GM10248 (cell line): ENCODE measurements around the gene NEGR1.

Source experiments
- CTCF ChIA-PET: fragments of 300-600 bp; sonication (Branson Sonifier 250); formaldehyde crosslinking; extraction: SDS; loops from one replicate; lab custom pipeline; 2021; ENCODE audit warnings: antibody characterized with exemption; lab: Yijun Ruan, JAX
- POLR2A ChIA-PET: fragments of 350-650 bp; sonication (Branson Sonifier 250); formaldehyde crosslinking; extraction: SDS; loops from one replicate; lab custom pipeline; 2020; ENCODE audit warnings: antibody characterized with exemption; lab: Yijun Ruan, JAX
- DNase-seq: peaks from one replicate; pipeline ENCODE4 v3.0.0; 2012; ENCODE audit errors: extremely low spot score
- TF ChIP-seq, protein P1 (sequence below): IDR thresholded peaks from 2 replicates; pipeline ENCODE4 v1.5.1; 2012; ENCODE audit warnings: mild to moderate bottlenecking, low read depth; ENCODE audit errors: extremely low read depth, missing control alignments, control extremely low read depth

The NEGR1 gene

DNA sequence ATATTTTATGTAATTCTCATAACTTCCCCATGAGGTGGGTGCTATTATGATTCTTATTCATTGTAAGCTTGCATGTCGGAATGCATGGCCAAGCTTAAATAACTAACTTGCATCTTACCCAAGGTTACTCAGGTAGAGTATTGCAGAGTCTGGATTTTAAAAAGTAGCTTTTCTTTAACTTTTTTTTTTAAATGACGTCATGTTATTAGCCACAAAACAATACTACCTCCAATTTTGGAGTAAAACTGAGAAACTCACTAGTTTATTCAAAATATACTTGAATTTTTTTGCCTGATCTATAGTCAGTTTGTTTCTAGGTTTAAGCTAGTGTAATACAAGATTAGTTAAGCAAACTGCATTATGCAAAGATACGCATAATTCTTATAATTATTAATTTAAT lies 57.8 kb downstream of the NEGR1 start:
- TF ChIP-seq, protein P1, sequence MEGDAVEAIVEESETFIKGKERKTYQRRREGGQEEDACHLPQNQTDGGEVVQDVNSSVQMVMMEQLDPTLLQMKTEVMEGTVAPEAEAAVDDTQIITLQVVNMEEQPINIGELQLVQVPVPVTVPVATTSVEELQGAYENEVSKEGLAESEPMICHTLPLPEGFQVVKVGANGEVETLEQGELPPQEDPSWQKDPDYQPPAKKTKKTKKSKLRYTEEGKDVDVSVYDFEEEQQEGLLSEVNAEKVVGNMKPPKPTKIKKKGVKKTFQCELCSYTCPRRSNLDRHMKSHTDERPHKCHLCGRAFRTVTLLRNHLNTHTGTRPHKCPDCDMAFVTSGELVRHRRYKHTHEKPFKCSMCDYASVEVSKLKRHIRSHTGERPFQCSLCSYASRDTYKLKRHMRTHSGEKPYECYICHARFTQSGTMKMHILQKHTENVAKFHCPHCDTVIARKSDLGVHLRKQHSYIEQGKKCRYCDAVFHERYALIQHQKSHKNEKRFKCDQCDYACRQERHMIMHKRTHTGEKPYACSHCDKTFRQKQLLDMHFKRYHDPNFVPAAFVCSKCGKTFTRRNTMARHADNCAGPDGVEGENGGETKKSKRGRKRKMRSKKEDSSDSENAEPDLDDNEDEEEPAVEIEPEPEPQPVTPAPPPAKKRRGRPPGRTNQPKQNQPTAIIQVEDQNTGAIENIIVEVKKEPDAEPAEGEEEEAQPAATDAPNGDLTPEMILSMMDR = no peak
- CTCF ChIA-PET = interaction anchor here (1.0 kb wide), 1 partner anchor 9 kb away, joined by 4 read pairs; no protein-coding TSS in a partner anchor
- DNase-seq = no peak
- POLR2A ChIA-PET = no interaction called here

DNA sequence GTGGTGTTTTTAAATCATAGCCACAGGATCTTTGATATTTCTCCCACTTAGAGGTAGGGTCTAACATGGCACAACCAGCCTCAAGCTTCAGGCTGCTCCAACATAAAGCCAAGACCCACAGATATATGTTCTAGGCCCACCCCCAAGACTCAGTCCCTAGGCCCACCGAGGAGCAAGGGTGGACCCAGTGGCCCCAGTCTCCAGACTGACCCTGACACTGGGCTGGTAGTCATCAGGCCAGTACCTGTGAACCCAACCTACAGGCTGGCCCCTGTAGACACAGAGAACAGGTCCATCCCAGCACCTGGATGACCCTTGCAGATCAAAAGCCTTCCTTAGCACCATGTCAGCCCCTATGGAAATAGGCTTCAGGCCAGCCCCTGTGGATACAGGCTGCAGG lies 60.5 kb downstream of the NEGR1 start:
- DNase-seq = no peak
- ChIA-PET POLR2A (no interaction called here), CTCF (no interaction called here)
- TF ChIP-seq, protein P1 = no peak

DNA sequence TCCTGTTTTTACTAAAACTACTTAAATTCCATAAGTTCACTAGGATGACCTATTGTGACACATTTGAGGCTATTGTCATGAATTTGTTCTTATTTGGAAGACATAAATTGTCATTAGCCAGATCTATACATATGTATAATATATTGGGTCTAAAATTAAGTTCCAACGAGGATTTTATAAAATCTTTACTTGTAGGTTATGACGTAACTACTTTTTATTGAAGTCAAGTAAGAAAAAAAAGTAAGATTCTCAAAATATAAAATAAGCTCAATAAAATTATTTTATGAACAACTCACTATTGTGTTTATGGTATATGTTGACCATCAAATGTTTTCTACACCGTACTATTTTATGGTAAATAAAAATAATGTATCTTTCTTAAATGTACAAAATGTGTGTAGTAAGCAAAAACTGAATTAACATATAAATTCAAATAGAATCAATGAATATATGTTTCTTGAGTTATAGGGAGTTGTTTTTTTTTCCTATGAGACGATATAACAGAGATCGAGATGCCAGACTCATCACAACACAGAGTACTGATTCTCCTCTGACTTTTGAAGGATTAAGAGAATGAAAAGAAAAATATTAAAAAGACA lies 64.1 kb downstream of the NEGR1 start:
- CTCF ChIA-PET = no interaction called here
- TF ChIP-seq, protein P1 = no peak
- DNase-seq = no peak
- POLR2A ChIA-PET = no interaction called here

DNA sequence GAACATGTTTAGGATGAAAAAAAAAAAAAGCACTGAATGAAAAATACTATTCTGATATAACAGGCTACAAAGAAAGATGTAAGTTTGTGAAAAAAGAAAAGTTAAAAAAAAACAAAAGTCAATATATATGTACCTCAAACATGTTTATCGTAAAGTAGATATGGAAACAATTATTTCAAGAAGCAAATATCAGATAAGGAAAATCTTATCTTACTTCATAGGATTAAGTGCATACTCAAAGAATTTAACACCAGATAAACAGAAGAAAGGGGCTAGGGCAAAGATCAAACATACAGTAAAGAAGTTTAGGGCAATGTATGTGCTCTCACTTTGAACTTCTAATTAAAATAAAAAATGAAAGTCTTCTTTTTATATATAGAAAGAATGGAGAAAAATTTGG lies 75.3 kb downstream of the NEGR1 start:
- CTCF ChIA-PET = no interaction called here
- no peak for DNase-seq
- TF ChIP-seq, protein P1 = no peak
- POLR2A ChIA-PET = no interaction called here

DNA sequence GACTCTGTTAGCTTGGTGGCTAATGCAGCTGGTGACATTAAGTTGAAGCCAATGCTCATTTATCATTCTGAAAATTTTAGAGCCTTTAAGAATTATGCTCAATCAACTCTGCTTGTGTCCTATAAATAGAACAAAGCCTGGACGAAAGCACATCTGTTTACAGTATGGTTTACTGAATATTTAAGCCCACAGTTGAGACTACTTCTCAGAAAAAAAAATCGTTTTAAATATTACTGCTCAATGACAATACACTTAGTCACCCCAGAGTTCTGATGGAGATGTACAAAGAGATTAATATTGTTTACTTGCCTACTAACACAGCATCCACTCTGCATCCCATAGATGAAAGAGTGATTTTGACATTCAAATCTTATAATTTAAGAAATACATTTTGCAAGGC lies 79.6 kb downstream of the NEGR1 start:
- no peak for DNase-seq
- TF ChIP-seq, protein P1 = no peak
- ChIA-PET POLR2A (no interaction called here), CTCF (no interaction called here)

DNA sequence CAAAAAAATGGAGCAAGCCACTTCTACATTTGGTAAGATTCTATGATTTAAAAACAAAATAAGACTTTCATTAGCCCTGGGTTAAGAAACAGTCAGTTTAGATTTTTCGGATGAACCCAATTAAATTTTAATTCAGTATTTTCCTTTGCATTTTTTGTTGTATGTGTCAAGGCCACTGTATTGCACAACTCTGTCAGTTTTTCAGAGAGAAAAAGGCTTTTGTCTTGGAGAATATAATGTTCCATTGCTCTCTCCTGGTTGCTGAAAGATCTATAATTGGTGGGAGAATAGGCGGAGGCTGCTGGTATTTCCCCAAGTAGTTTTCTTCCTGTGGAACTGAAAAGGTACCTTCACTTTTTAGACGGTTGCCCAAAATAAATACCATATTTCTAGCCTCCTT lies 84.6 kb downstream of the NEGR1 start:
- ChIA-PET POLR2A (no interaction called here), CTCF (no interaction called here)
- DNase-seq = no peak
- TF ChIP-seq, protein P1 = no peak

DNA sequence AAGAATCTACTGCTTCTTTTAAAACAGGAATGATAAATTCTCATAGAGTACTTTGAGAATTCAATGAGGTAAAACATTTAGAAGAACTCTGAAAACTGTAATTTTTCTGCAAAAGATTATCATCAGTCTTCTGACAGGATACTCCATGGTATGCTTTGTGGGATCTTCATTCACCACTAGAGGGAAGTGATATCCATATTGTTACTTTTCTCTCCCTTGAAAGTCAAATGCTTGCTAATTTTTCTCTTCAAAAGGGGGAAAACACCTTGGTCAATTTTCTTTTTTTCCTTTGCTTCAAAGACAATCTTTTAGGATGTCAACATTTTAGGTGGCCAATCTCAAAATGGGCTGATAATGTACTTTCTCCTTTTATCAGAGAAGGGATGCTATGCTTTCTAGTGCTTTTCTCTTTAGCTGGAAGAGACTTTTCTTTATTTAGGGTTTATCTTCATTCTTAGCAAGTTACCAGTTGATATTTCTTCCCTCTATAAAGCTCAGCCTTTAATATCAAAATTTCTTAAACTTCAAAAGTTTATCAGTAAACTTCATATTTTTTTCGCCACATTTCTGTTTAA lies 95.5 kb downstream of the NEGR1 start:
- ChIA-PET POLR2A (no interaction called here), CTCF (interaction anchor here (1.0 kb wide), 1 partner anchor 23 kb away, joined by 3 read pairs; no protein-coding TSS in a partner anchor)
- DNase-seq = no peak
- TF ChIP-seq, protein P1 = no peak
